GM12873 (cell line): ENCODE data around the gene RCCD1.

ENCODE experiments used
- TF ChIP-seq, protein P1 (sequence below): IDR thresholded peaks from 2 replicates; pipeline ENCODE4 v1.5.1; 2012; ENCODE audit warnings: low read depth, mild to moderate bottlenecking, moderate library complexity, low read length, control low read depth; ENCODE audit not compliant: insufficient read depth; ENCODE audit errors: missing control alignments

RCCD1 gene

DNA sequence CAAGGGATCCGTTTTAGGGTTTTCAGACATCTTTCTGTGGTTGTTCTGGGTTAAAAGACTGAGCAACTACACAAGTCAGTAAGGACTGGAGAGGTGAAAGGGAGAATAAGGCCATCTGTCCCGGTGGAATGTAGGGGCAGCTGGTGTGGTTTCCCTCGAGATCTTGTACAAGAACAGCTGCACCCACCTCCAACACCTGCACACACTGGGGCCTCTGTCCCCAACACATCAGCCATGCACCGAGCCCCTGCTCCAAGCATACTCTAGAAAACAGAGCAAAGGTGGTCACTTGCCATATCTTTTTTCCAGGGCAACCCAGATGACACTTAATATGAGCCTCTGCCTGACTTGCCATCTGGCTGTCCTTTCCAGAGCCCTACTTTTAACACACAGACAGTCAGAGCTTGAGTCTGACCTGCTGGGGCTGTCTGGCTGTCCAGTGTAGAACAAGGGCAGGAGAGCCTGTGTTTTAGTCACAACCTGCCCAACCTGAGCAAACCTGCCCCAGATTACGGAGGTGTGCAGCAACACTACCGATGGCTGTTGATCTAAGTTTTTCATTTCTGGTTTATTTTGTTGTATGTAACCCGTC lies 39.4 kb upstream of the RCCD1 start:
- TF ChIP-seq, protein P1, sequence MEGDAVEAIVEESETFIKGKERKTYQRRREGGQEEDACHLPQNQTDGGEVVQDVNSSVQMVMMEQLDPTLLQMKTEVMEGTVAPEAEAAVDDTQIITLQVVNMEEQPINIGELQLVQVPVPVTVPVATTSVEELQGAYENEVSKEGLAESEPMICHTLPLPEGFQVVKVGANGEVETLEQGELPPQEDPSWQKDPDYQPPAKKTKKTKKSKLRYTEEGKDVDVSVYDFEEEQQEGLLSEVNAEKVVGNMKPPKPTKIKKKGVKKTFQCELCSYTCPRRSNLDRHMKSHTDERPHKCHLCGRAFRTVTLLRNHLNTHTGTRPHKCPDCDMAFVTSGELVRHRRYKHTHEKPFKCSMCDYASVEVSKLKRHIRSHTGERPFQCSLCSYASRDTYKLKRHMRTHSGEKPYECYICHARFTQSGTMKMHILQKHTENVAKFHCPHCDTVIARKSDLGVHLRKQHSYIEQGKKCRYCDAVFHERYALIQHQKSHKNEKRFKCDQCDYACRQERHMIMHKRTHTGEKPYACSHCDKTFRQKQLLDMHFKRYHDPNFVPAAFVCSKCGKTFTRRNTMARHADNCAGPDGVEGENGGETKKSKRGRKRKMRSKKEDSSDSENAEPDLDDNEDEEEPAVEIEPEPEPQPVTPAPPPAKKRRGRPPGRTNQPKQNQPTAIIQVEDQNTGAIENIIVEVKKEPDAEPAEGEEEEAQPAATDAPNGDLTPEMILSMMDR = no peak

- TF ChIP-seq, protein P1 = no peak
These were observed 38.8 kb upstream of the RCCD1 start for GRCh38 chr15:90915808-90916440.

DNA sequence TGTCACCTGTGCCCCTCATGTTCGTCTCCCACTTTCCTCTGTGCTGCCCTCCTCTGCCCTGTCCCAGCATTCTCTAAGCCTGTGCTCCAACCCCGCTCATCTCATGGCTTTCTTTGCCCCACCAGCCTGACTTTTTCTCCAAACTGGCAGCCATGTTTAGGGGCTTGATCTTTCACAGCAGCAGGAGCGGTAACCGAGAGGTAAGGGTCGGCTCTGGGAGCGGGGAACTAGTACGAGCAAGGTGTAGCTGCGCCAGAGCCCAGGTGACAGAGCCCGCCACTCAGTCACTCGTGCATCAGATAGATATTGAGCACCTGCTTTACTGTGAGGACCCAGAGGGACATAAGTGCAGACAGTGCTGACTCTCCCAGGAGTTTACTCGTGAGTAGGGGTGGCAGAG lies 38.2 kb upstream of the RCCD1 start:
- TF ChIP-seq, protein P1 = no peak

- TF ChIP-seq, protein P1 = no peak
These were observed 37.1 kb upstream of the RCCD1 start for GRCh38 chr15:90917569-90917968.

DNA sequence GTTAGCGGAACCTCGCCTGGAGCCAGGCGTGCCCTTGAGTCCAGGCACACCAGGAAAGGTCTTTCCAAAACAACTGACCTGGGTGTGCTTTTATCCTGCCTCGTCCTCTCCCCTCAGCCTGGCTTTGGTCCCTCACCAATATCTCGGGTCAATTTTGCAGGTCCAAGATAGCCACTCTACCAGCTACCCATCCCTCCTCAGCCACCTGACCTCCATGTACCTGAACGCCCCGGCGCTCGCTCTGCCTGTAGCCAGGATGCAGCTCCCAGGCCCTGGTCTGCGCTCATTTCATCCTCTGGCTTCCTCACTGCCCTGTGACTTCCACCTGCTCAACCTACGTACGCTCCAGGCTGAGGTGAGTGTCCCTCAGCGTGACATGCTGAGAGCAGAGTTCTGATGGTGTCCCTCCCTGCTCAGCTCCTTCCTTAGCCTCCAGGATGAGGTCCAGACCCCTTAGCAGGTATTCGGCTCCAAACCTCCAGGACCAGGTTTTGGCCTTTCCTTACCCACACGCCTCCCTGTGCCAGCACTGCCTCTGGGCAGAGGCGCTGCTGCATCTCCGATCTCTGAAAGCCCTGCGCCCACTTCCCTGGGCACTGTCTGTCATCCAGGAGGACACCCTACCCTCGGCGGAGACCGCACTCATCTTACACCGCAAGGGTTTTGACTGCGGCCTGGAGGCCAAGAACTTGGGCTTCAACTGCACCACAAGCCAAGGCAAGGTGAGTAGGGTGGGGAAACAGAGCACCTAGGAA lies 36.5 kb upstream of the RCCD1 start:
- TF ChIP-seq, protein P1 = no peak

DNA sequence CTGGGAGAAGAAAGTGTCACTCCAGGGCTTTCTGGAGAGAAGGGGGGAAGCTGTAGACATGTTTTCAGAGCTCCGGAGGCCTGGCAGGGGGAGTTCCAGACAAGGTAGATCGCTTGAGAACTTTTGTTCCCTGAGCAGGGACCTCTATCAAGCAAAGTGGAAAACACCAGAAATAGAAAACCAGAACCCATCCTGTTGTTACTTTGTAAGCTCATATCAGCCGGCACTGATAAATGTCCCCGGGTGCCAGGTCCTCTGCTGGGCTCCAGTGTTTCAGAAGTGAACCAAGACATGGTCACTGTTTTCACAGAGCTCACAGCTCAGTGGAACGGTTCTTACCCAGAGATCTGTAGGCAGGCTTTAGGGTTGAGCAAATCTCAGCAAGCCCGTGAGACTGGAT lies 35.8 kb upstream of the RCCD1 start:
- TF ChIP-seq, protein P1 = no peak

DNA sequence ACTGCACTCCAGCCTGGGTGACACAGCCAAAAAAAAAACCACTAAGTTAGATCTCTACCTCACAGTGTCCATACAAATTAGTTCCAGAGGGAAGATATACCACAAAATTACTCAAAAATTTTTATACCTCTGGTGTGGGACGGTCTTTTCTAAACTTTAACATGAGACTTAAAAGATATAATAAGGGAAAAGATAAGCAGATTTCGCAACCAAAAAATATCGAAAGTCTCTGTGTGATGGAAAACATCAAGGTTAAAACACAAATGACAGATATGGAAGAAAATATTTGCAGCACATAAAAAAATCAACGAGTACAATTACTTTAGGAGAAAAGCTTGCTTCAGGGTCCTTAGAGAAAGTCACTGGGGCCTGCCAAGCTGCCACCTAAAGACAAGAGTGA lies 32.8 kb upstream of the RCCD1 start:
- TF ChIP-seq, protein P1 = no peak
